Neural cell (in vitro differentiated cells): Measurements from ENCODE around the gene ARHGAP30. TPM values are rescaled to one million over a fixed set of nuclear protein-coding genes. Genes with fewer than 3 reads are reported as not detected.

Experiments
- H2AFZ ChIP-seq: fragments of 200-600, 300-800 bp; sonication (generic), shearing (Covaris generic); 2 replicates; pipeline ENCODE4 v1.6.0; 2014; ENCODE audit warnings: low read depth, mild to moderate bottlenecking, antibody characterized with exemption, low read length, moderate library complexity
- H3F3A ChIP-seq: fragments of 200-600 bp; shearing (Covaris generic); 2 replicates; pipeline ENCODE4 v1.6.1; 2016; ENCODE audit warnings: mild to moderate bottlenecking, moderate library complexity, mixed read lengths, antibody characterized with exemption, low read length; ENCODE audit not compliant: insufficient read depth, poor library complexity, severe bottlenecking
- H3K27ac ChIP-seq: fragments of 200-600, 300-800 bp; sonication (generic), shearing (Covaris generic); 2 replicates; pipeline ENCODE4 v1.5.1; 2014; ENCODE audit warnings: mild to moderate bottlenecking, low read length, moderate library complexity
- H3K27me3 ChIP-seq: fragments of 300-800, 200-600 bp; sonication (generic), shearing (Covaris generic); 2 replicates; pipeline ENCODE4 v1.6.0; 2014; ENCODE audit warnings: mild to moderate bottlenecking, low read depth, low read length, moderate library complexity; ENCODE audit not compliant: insufficient read depth
- H3K36me3 ChIP-seq: fragments of 300-800, 200-600 bp; sonication (generic), shearing (Covaris generic); 2 replicates; pipeline ENCODE4 v1.5.1; 2014; ENCODE audit warnings: mild to moderate bottlenecking, antibody characterized with exemption, low read length, moderate library complexity; ENCODE audit not compliant: insufficient read depth
- H3K4me2 ChIP-seq: fragments of 300-800, 200-600 bp; sonication (generic), shearing (Covaris generic); 2 replicates; pipeline ENCODE4 v1.6.0; 2014; ENCODE audit warnings: mild to moderate bottlenecking, low read length
- H3K4me3 ChIP-seq: fragments of 300-800, 200-600 bp; sonication (generic), shearing (Covaris generic); 2 replicates; pipeline ENCODE4 v1.5.1; 2014; ENCODE audit warnings: mild to moderate bottlenecking, low read length, moderate library complexity
- H3K79me2 ChIP-seq: fragments of 200-600 bp; shearing (Covaris generic); replicated peaks from 2 replicates; pipeline ENCODE4 v1.6.0; 2014; ENCODE audit warnings: mild to moderate bottlenecking, low read length, moderate library complexity; ENCODE audit not compliant: insufficient read depth
- H3K9ac ChIP-seq: fragments of 300-800, 200-600 bp; sonication (generic), shearing (Covaris generic); 2 replicates; pipeline ENCODE4 v1.6.1; 2016; ENCODE audit warnings: mild to moderate bottlenecking, low read length, mixed read lengths
- H3K9me2 ChIP-seq: fragments of 200-600 bp; shearing (Covaris generic); 2 replicates; pipeline ENCODE4 v1.6.1; 2016; ENCODE audit warnings: mild to moderate bottlenecking, low read length, mixed read lengths; ENCODE audit not compliant: insufficient read depth
- H3K9me3 ChIP-seq: fragments of 200-600, 300-800 bp; sonication (generic), shearing (Covaris generic); 2 replicates; pipeline ENCODE4 v1.6.1; 2016; ENCODE audit warnings: mild to moderate bottlenecking, mixed run types, low read length, moderate library complexity, mixed read lengths
- H4K20me1 ChIP-seq: fragments of 200-600 bp; shearing (Covaris generic); 2 replicates; pipeline ENCODE4 v1.6.1; 2016; ENCODE audit warnings: mild to moderate bottlenecking, mixed run types; ENCODE audit not compliant: insufficient read depth
- EP300 ChIP-seq: fragments of 450-650 bp; conservative IDR thresholded peaks from 2 replicates; pipeline ENCODE4 v1.6.1; 2014; ENCODE audit warnings: antibody characterized with exemption, mild to moderate bottlenecking, moderate library complexity; ENCODE audit not compliant: poor library complexity, severe bottlenecking
- MXI1 ChIP-seq: fragments of 450-650 bp; conservative IDR thresholded peaks from 2 replicates; pipeline ENCODE4 v1.6.1; 2014; ENCODE audit warnings: antibody characterized with exemption, mild to moderate bottlenecking; ENCODE audit not compliant: poor library complexity, severe bottlenecking
- POLR2AphosphoS5 ChIP-seq: IDR thresholded peaks from 2 replicates; pipeline ENCODE4 v1.6.1; 2012
- RAD21 ChIP-seq: fragments of 450-650 bp; conservative IDR thresholded peaks from 2 replicates; pipeline ENCODE4 v1.6.1; 2014; ENCODE audit warnings: antibody characterized with exemption, mild to moderate bottlenecking, moderate library complexity
- TAF1 ChIP-seq: IDR thresholded peaks from 2 replicates; pipeline ENCODE4 v1.6.1; 2012; ENCODE audit warnings: low read depth
- polyA plus RNA-seq: library from polyadenylated mRNA; depleted of rRNA; stranded (reverse); fragments of >200 nt; gene quantifications from 2 replicates; pipeline ENCODE4 v1.2.3, GENCODE V29; 2014
- TF ChIP-seq, protein P1 (sequence below): fragments of 450-650 bp; IDR thresholded peaks from 2 replicates; pipeline ENCODE4 v1.5.1; 2014; ENCODE audit warnings: antibody characterized with exemption, mild to moderate bottlenecking, moderate library complexity; ENCODE audit not compliant: poor library complexity, severe bottlenecking
- TF ChIP-seq, protein P2 (sequence below): IDR thresholded peaks from 2 replicates; pipeline ENCODE4 v1.6.1; 2012; ENCODE audit warnings: borderline replicate concordance

The ARHGAP30 gene
- polyA plus RNA-seq, 1 donor from 2014 or later, result not detected

DNA sequence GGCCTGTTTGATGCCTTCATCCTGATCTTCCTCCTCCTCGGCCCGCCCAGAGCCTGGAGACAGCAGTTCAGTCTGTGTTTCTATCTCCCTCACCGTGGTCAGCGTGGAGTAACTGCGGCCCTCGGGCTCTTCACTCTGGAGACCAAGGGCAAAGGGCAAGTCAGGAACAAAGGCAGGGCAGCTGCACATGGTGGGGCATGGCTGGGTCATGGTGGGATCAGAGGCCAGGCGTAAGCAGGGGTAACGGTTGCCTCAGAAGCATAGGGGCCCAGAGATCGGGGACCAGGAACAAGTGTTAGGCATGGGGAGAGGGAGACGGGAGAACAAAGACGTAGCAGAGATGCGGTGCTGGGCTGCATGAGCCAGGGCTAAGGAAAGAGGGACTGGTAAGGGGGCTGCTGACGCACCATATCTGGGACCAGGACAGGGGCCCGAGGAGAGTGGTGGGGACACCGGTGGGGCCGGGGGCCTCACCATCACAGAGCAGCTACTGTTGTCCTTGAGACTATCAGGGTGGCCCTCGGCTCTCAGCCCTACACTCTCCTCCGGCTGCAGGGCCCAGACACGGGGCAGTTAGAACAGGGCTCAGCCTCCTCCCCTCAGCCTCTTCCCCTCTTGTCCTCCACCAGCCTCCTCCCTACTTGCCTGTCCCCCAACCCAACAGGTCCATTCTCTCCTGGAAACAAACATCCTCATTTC lies 3.2 kb upstream of the ARHGAP30 start:
- no peaks in the 10 kb centered on the region for H3K9me3 ChIP-seq

DNA sequence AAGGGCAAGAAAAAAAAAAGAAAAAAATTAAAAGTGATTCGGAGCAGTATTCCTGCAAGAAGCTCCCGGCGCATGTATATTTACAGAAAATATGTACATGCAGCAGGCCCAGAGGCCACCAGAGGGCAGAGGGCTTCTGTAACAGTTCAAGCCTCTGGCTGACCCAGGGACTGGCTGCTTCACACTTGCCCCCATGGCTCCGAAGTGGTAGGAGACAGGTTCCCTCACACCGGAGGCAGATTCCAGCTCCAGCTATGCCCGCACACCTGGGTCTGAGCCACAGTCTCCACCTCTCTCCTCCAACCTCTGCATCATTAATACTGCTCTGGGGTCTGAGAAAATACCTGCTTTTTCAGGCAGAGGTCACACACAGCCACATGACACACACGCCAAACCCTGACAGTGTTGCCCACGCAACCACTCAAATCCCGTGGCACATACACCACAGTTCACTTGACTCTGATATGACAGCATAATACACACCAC lies 2.2 kb upstream of the ARHGAP30 start:
- Histone ChIP-seq H3K27me3 (no peaks in the 10 kb centered on the region), H3K36me3 (no peaks in the 10 kb centered on the region), H3K9me3 (no peaks in the 10 kb centered on the region), H3K79me2 (no peaks in the 10 kb centered on the region), H4K20me1 (no peaks in the 10 kb centered on the region), H3K27ac (no peak overlapping the region), H3F3A (no peaks in the 10 kb centered on the region), H3K9me2 (no peaks in the 10 kb centered on the region), H2AFZ (no peak overlapping the region), H3K9ac (no peak overlapping the region), H3K4me2 (no peak overlapping the region), H3K4me3 (no peak overlapping the region)
- TF ChIP-seq POLR2AphosphoS5, result no peak
- no peak for TF ChIP-seq RAD21
- TF ChIP-seq, protein P1, sequence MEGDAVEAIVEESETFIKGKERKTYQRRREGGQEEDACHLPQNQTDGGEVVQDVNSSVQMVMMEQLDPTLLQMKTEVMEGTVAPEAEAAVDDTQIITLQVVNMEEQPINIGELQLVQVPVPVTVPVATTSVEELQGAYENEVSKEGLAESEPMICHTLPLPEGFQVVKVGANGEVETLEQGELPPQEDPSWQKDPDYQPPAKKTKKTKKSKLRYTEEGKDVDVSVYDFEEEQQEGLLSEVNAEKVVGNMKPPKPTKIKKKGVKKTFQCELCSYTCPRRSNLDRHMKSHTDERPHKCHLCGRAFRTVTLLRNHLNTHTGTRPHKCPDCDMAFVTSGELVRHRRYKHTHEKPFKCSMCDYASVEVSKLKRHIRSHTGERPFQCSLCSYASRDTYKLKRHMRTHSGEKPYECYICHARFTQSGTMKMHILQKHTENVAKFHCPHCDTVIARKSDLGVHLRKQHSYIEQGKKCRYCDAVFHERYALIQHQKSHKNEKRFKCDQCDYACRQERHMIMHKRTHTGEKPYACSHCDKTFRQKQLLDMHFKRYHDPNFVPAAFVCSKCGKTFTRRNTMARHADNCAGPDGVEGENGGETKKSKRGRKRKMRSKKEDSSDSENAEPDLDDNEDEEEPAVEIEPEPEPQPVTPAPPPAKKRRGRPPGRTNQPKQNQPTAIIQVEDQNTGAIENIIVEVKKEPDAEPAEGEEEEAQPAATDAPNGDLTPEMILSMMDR, result peak; percentile 44
- TF ChIP-seq EP300, result no peak
- TF ChIP-seq TAF1, result no peak

More for the DNA sequence above, 3.2 kb upstream of the ARHGAP30 start:
- Histone ChIP-seq H3K4me2 (no peak overlapping the region), H3K9me2 (no peaks in the 10 kb centered on the region), H3K9ac (no peak overlapping the region), H3K79me2 (no peaks in the 10 kb centered on the region), H3F3A (no peaks in the 10 kb centered on the region), H2AFZ (no peak overlapping the region), H3K27me3 (no peaks in the 10 kb centered on the region), H3K4me3 (no peak overlapping the region), H3K36me3 (no peaks in the 10 kb centered on the region), H3K27ac (no peak overlapping the region), H4K20me1 (no peaks in the 10 kb centered on the region)
- TF ChIP-seq TAF1, result no peak
- TF ChIP-seq, protein P2, sequence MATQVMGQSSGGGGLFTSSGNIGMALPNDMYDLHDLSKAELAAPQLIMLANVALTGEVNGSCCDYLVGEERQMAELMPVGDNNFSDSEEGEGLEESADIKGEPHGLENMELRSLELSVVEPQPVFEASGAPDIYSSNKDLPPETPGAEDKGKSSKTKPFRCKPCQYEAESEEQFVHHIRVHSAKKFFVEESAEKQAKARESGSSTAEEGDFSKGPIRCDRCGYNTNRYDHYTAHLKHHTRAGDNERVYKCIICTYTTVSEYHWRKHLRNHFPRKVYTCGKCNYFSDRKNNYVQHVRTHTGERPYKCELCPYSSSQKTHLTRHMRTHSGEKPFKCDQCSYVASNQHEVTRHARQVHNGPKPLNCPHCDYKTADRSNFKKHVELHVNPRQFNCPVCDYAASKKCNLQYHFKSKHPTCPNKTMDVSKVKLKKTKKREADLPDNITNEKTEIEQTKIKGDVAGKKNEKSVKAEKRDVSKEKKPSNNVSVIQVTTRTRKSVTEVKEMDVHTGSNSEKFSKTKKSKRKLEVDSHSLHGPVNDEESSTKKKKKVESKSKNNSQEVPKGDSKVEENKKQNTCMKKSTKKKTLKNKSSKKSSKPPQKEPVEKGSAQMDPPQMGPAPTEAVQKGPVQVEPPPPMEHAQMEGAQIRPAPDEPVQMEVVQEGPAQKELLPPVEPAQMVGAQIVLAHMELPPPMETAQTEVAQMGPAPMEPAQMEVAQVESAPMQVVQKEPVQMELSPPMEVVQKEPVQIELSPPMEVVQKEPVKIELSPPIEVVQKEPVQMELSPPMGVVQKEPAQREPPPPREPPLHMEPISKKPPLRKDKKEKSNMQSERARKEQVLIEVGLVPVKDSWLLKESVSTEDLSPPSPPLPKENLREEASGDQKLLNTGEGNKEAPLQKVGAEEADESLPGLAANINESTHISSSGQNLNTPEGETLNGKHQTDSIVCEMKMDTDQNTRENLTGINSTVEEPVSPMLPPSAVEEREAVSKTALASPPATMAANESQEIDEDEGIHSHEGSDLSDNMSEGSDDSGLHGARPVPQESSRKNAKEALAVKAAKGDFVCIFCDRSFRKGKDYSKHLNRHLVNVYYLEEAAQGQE, result no peak
- TF ChIP-seq, protein P1, result no peak
- TF ChIP-seq POLR2AphosphoS5, result no peak
- TF ChIP-seq EP300, result no peak
- no peak for TF ChIP-seq MXI1
